ENCODE results near the gene FRMD4A.

The FRMD4A gene

DNA sequence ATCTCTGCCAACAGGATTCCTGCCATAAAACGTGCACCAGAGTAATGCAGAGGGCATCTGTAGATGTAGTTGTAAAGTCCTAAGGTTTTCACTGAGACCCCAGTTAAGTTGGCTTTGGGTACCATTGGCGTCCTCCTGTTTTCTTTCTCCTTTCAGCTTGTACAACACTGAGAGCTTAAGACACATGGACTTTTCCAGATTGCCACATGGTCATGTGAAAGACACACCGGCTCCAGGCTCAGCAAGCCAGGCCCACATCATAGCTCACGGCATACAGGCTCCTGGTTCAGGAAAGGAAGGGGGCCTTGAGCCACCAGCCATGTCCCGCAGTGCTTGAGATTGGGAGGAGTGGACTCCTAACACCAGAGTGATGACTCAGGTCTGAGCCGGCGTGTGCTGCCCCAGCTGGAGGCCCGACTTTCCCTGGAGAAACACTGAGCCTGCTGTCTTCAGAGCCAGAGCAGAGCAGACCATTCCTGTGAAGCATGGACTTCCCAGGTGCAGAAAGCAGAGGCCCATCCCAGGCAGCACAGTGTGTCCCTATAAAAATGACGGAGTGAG, 491.2 kb downstream of the FRMD4A start:
- H4K20me1 ChIP-seq (ENCODE audit: insufficient read depth, low read length) = no peaks in the 10 kb centered on the region
- no peaks in the 10 kb centered on the region for H3K9me2 ChIP-seq (replicated peaks; ENCODE audit: insufficient read depth, low read length)
- DNase-seq = no peak
- no peak overlapping the region for H2AFZ ChIP-seq (ENCODE audit: low read length)
- H3K9me3 ChIP-seq (replicated peaks; ENCODE audit: insufficient read depth, low read length) = no peaks in the 10 kb centered on the region
- H3K27me3 ChIP-seq (replicated peaks; ENCODE audit: insufficient read depth, low read length) = no peaks in the 10 kb centered on the region
- H3K4me1 ChIP-seq (ENCODE audit: low read length) = no peaks in the 10 kb centered on the region
- no peak overlapping the region for H3K27ac ChIP-seq (ENCODE audit: low read length)
- H3K4me2 ChIP-seq (ENCODE audit: low read depth, low read length) = no peak overlapping the region
- no peak overlapping the region for H3K4me3 ChIP-seq (ENCODE audit: low read length)
- H3K79me2 ChIP-seq (ENCODE audit: low read length) = no peaks in the 10 kb centered on the region
- no peak for TF ChIP-seq EZH2 (optimal IDR thresholded peaks at IDR 0.05; ENCODE audit: low read depth, low read length)
- TF ChIP-seq, protein P1, sequence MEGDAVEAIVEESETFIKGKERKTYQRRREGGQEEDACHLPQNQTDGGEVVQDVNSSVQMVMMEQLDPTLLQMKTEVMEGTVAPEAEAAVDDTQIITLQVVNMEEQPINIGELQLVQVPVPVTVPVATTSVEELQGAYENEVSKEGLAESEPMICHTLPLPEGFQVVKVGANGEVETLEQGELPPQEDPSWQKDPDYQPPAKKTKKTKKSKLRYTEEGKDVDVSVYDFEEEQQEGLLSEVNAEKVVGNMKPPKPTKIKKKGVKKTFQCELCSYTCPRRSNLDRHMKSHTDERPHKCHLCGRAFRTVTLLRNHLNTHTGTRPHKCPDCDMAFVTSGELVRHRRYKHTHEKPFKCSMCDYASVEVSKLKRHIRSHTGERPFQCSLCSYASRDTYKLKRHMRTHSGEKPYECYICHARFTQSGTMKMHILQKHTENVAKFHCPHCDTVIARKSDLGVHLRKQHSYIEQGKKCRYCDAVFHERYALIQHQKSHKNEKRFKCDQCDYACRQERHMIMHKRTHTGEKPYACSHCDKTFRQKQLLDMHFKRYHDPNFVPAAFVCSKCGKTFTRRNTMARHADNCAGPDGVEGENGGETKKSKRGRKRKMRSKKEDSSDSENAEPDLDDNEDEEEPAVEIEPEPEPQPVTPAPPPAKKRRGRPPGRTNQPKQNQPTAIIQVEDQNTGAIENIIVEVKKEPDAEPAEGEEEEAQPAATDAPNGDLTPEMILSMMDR (IDR thresholded peaks at IDR 0.05; ENCODE audit: low read length) = no peak
- TF ChIP-seq EZH2phosphoT487 (IDR thresholded peaks at IDR 0.05; ENCODE audit: low read length) = no peak
- no peaks in the 10 kb centered on the region for H3F3A ChIP-seq (ENCODE audit: insufficient read depth, low read length)
- H3K9ac ChIP-seq (ENCODE audit: low read length) = no peak overlapping the region
- H3K36me3 ChIP-seq (replicated peaks; ENCODE audit: insufficient read depth, low read length) = no peaks in the 10 kb centered on the region

DNA sequence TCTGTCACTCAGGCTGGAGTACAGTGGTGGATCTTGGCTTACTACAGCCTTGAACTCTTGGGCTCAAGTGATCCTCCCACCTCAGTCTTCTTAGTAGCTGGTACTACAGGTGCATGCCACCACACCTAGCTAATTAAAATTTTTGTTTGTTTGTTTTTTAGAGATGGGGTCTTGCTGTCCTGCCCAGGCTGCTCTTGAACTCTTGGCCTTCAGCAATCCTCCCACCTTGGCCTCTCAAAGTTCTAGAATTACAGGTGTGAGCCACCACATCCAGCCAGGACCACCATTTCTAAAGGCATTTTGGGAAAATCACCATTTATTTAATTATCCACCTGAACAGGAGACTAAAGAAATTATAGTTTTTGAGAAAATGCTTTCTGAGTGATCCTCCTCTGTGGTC, 491.7 kb downstream of the FRMD4A start:
- TF ChIP-seq, protein P1 (IDR thresholded peaks at IDR 0.05; ENCODE audit: low read length) = no peak
- no peak for TF ChIP-seq EZH2phosphoT487 (IDR thresholded peaks at IDR 0.05; ENCODE audit: low read length)
- no peak for TF ChIP-seq EZH2 (optimal IDR thresholded peaks at IDR 0.05; ENCODE audit: low read depth, low read length)
- Histone ChIP-seq H3K27me3 (replicated peaks; ENCODE audit: insufficient read depth, low read length) (no peaks in the 10 kb centered on the region), H3K9me3 (replicated peaks; ENCODE audit: insufficient read depth, low read length) (no peaks in the 10 kb centered on the region), H4K20me1 (ENCODE audit: insufficient read depth, low read length) (no peaks in the 10 kb centered on the region), H3K4me2 (ENCODE audit: low read depth, low read length) (no peak overlapping the region), H2AFZ (ENCODE audit: low read length) (no peak overlapping the region), H3K4me3 (ENCODE audit: low read length) (no peak overlapping the region), H3K9me2 (replicated peaks; ENCODE audit: insufficient read depth, low read length) (no peaks in the 10 kb centered on the region), H3K27ac (ENCODE audit: low read length) (no peak overlapping the region), H3K79me2 (ENCODE audit: low read length) (no peaks in the 10 kb centered on the region), H3K36me3 (replicated peaks; ENCODE audit: insufficient read depth, low read length) (no peaks in the 10 kb centered on the region), H3K4me1 (ENCODE audit: low read length) (no peaks in the 10 kb centered on the region), H3K9ac (ENCODE audit: low read length) (no peak overlapping the region), H3F3A (ENCODE audit: insufficient read depth, low read length) (no peaks in the 10 kb centered on the region)
- no peak for DNase-seq

DNA sequence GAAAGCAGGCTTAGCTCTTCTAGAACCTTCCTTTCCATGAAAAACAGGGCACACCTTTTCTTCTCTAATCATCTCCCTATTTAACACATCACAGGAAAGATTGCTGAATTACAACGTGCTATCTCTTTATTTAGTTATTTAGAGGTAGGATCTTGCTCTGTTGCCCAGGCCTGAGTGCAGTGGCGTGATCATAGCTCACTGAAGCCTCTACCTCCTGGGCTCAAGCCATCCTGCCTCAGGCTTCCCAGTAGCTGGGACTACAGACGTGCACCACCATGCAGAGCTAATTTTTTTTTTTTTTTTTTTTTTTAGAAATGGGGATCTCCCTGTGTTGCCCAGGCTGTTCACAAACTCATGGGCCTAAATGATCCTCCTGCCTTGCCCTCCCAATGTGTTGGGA, 492.8 kb downstream of the FRMD4A start:
- Histone ChIP-seq H3K9me2 (replicated peaks; ENCODE audit: insufficient read depth, low read length) (no peaks in the 10 kb centered on the region), H3K36me3 (replicated peaks; ENCODE audit: insufficient read depth, low read length) (no peaks in the 10 kb centered on the region), H3F3A (ENCODE audit: insufficient read depth, low read length) (no peaks in the 10 kb centered on the region), H3K27ac (ENCODE audit: low read length) (no peak overlapping the region), H3K27me3 (replicated peaks; ENCODE audit: insufficient read depth, low read length) (no peaks in the 10 kb centered on the region), H3K79me2 (ENCODE audit: low read length) (no peaks in the 10 kb centered on the region), H4K20me1 (ENCODE audit: insufficient read depth, low read length) (no peaks in the 10 kb centered on the region), H3K4me1 (ENCODE audit: low read length) (no peaks in the 10 kb centered on the region), H3K4me2 (ENCODE audit: low read depth, low read length) (no peak overlapping the region), H3K4me3 (ENCODE audit: low read length) (no peak overlapping the region), H2AFZ (ENCODE audit: low read length) (no peak overlapping the region), H3K9me3 (replicated peaks; ENCODE audit: insufficient read depth, low read length) (no peaks in the 10 kb centered on the region), H3K9ac (ENCODE audit: low read length) (no peak overlapping the region)
- TF ChIP-seq EZH2phosphoT487 (IDR thresholded peaks at IDR 0.05; ENCODE audit: low read length) = no peak
- TF ChIP-seq, protein P1 (IDR thresholded peaks at IDR 0.05; ENCODE audit: low read length) = no peak
- no peak for TF ChIP-seq EZH2 (optimal IDR thresholded peaks at IDR 0.05; ENCODE audit: low read depth, low read length)
- no peak for DNase-seq

All from MM.1S (cell line).